ENCODE data around the gene CLDN16.

The CLDN16 gene

DNA sequence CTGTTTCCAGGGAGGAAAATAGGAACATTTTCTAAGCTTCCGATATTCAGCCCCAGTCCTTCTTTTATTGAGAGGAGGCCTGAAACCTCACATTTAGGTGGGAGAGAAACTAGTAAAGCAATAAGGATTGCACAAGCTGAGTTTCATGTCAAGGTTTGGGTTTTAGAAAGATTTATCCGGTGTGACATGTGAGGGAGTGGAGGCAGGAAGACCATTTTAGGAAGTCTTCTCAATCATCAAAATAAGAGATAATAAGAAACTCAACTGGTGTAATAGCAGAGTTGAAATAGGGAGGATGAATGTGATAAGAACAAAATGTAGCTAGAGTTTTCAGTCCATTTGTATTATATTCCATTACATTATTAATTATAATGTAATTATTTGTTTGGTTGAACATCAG is 27.7 kb upstream of the CLDN16 start:
- ATAC-seq (ENCODE audit: insufficient read depth, low read depth) = no peak
- Histone ChIP-seq H3K4me3 (ENCODE audit: low read depth in 1 of 2, low read length in 2 of 2) (no peak overlapping the region), H3K4me2 (ENCODE audit: insufficient read depth, low read length) (no peak overlapping the region), H3K27me3 (ENCODE audit: insufficient read depth, low read length, poor library complexity) (no peaks in the 10 kb centered on the region), H3K9ac (ENCODE audit: low read depth, low read length) (no peak overlapping the region), H3K27ac (ENCODE audit: low read length) (no peak overlapping the region), H3K36me3 (ENCODE audit: insufficient read depth, low read length) (no peaks in the 10 kb centered on the region), H3K79me2 (ENCODE audit: insufficient read depth, low read length) (no peaks in the 10 kb centered on the region), H2AFZ (ENCODE audit: low read depth, low read length) (no peak overlapping the region), H3K9me3 (ENCODE audit: insufficient read depth, low read length, severe bottlenecking) (no peaks in the 10 kb centered on the region), H4K20me1 (ENCODE audit: insufficient read depth, low read length) (no peaks in the 10 kb centered on the region), H3K4me1 (ENCODE audit: insufficient read depth, low read length) (no peaks in the 10 kb centered on the region)
- no peak for DNase-seq
- no peak for TF ChIP-seq EZH2 (IDR thresholded peaks at IDR 0.05; ENCODE audit: borderline replicate concordance, low read depth, low read length, severe bottlenecking)
- TF ChIP-seq, protein P1, sequence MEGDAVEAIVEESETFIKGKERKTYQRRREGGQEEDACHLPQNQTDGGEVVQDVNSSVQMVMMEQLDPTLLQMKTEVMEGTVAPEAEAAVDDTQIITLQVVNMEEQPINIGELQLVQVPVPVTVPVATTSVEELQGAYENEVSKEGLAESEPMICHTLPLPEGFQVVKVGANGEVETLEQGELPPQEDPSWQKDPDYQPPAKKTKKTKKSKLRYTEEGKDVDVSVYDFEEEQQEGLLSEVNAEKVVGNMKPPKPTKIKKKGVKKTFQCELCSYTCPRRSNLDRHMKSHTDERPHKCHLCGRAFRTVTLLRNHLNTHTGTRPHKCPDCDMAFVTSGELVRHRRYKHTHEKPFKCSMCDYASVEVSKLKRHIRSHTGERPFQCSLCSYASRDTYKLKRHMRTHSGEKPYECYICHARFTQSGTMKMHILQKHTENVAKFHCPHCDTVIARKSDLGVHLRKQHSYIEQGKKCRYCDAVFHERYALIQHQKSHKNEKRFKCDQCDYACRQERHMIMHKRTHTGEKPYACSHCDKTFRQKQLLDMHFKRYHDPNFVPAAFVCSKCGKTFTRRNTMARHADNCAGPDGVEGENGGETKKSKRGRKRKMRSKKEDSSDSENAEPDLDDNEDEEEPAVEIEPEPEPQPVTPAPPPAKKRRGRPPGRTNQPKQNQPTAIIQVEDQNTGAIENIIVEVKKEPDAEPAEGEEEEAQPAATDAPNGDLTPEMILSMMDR (IDR thresholded peaks at IDR 0.05; ENCODE audit: borderline replicate concordance, extremely low read depth, low read length, poor library complexity, severe bottlenecking) = no peak

DNA sequence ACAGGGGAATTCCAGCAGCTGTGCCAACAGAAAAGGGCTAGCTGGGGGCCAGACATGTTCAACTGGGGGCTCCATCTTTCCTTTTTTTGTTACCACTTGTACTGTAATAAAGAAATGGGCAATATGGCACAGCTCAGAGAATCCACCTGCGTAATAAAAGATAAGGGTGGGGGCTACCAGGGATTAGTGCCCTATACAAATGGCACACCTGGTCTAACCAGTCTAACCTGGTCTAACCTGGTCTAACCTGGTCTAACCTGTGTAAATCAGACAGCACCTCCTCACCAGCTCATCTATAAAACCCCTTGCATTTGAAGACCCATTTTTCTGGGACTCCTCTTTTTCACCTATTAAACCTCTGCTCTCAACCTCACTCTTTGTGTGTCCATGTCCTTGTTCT is 26.2 kb upstream of the CLDN16 start:
- Histone ChIP-seq H3K79me2 (ENCODE audit: insufficient read depth, low read length) (no peaks in the 10 kb centered on the region), H3K9ac (ENCODE audit: low read depth, low read length) (no peak overlapping the region), H3K4me2 (ENCODE audit: insufficient read depth, low read length) (no peak overlapping the region), H3K4me1 (ENCODE audit: insufficient read depth, low read length) (no peaks in the 10 kb centered on the region), H3K4me3 (ENCODE audit: low read depth in 1 of 2, low read length in 2 of 2) (no peak overlapping the region), H3K27ac (ENCODE audit: low read length) (no peak overlapping the region), H3K36me3 (ENCODE audit: insufficient read depth, low read length) (no peaks in the 10 kb centered on the region), H2AFZ (ENCODE audit: low read depth, low read length) (no peak overlapping the region), H4K20me1 (ENCODE audit: insufficient read depth, low read length) (no peaks in the 10 kb centered on the region), H3K27me3 (ENCODE audit: insufficient read depth, low read length, poor library complexity) (no peaks in the 10 kb centered on the region), H3K9me3 (ENCODE audit: insufficient read depth, low read length, severe bottlenecking) (no peaks in the 10 kb centered on the region)
- ATAC-seq (ENCODE audit: insufficient read depth, low read depth) (no peak), DNase-seq (no peak)
- no peak for TF ChIP-seq EZH2 (IDR thresholded peaks at IDR 0.05; ENCODE audit: borderline replicate concordance, low read depth, low read length, severe bottlenecking)

DNA sequence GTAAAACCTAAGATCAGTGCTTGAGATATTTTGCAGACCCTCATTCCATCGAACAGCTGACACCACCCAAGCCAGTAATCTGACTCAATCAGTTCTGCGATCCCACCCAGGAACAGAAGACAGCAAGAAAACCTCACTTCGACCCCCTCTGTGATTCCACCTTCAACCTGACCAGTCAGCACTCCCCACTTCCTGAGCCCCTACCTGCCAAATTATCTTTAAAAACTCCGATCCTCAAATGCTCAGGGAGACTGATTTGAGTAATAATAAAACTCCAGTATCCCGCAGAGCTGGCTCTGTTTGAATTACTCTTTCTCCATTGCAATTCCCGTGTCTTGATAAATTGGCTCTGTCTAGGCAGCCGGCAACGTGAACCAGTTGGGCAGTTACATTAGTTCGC is 25.7 kb upstream of the CLDN16 start:
- Histone ChIP-seq H3K4me2 (ENCODE audit: insufficient read depth, low read length) (no peak overlapping the region), H3K36me3 (ENCODE audit: insufficient read depth, low read length) (no peaks in the 10 kb centered on the region), H3K27ac (ENCODE audit: low read length) (no peak overlapping the region), H3K27me3 (ENCODE audit: insufficient read depth, low read length, poor library complexity) (no peaks in the 10 kb centered on the region), H2AFZ (ENCODE audit: low read depth, low read length) (no peak overlapping the region), H3K9ac (ENCODE audit: low read depth, low read length) (no peak overlapping the region), H4K20me1 (ENCODE audit: insufficient read depth, low read length) (no peaks in the 10 kb centered on the region), H3K4me1 (ENCODE audit: insufficient read depth, low read length) (no peaks in the 10 kb centered on the region), H3K9me3 (ENCODE audit: insufficient read depth, low read length, severe bottlenecking) (no peaks in the 10 kb centered on the region), H3K79me2 (ENCODE audit: insufficient read depth, low read length) (no peaks in the 10 kb centered on the region), H3K4me3 (ENCODE audit: low read depth in 1 of 2, low read length in 2 of 2) (no peak overlapping the region)
- no peak for TF ChIP-seq EZH2 (IDR thresholded peaks at IDR 0.05; ENCODE audit: borderline replicate concordance, low read depth, low read length, severe bottlenecking)
- TF ChIP-seq, protein P1 (IDR thresholded peaks at IDR 0.05; ENCODE audit: borderline replicate concordance, extremely low read depth, low read length, poor library complexity, severe bottlenecking) = no peak
- ATAC-seq (ENCODE audit: insufficient read depth, low read depth) = no peak
- no peak for DNase-seq

DNA sequence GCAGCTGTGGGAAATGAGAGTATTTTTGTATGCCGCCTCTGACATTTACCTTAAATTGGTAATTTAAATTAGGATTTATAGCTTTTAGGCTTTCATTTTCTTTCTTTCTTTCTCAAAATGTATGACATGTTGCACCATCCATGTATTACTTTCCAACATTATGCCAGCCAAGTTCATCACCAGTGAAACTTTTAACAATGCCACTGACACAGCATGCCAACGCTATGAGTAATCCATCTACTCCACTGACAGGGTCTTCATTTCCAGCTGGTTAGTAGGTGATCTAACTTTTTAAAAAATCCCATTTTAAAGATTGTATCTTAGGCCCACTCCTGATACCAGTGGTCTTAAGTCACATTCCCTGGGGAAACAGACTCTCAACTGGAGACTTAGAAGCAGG is 21.8 kb upstream of the CLDN16 start:
- TF ChIP-seq, protein P1 (IDR thresholded peaks at IDR 0.05; ENCODE audit: borderline replicate concordance, extremely low read depth, low read length, poor library complexity, severe bottlenecking) = no peak
- no peak for TF ChIP-seq EZH2 (IDR thresholded peaks at IDR 0.05; ENCODE audit: borderline replicate concordance, low read depth, low read length, severe bottlenecking)
- no peak overlapping the region for H2AFZ ChIP-seq (ENCODE audit: low read depth, low read length)
- no peak for DNase-seq

More for the DNA sequence above, 21.8 kb upstream of the CLDN16 start:
- Histone ChIP-seq H3K79me2 (ENCODE audit: insufficient read depth, low read length) (no peaks in the 10 kb centered on the region), H3K27ac (ENCODE audit: low read length) (no peak overlapping the region), H3K4me1 (ENCODE audit: insufficient read depth, low read length) (no peaks in the 10 kb centered on the region), H3K27me3 (ENCODE audit: insufficient read depth, low read length, poor library complexity) (no peaks in the 10 kb centered on the region), H3K4me3 (ENCODE audit: low read depth in 1 of 2, low read length in 2 of 2) (no peak overlapping the region), H3K9me3 (ENCODE audit: insufficient read depth, low read length, severe bottlenecking) (no peaks in the 10 kb centered on the region), H3K4me2 (ENCODE audit: insufficient read depth, low read length) (no peak overlapping the region), H3K9ac (ENCODE audit: low read depth, low read length) (no peak overlapping the region), H4K20me1 (ENCODE audit: insufficient read depth, low read length) (no peaks in the 10 kb centered on the region), H3K36me3 (ENCODE audit: insufficient read depth, low read length) (no peaks in the 10 kb centered on the region)
- ATAC-seq (ENCODE audit: insufficient read depth, low read depth) = no peak

All from DND-41 (cell line).